Gastrocnemius medialis (tissue), 4 donors: ENCODE data around the gene TUBA8.

ENCODE experiments used
- POLR2A ChIP-seq, 2 donors: fragments of 450-650 bp; IDR thresholded peaks; one replicate each; pipeline ENCODE4 v1.6.1; 2017; ENCODE audit warnings: antibody characterized with exemption in 2 of 2, mild to moderate bottlenecking in 2 of 2, moderate library complexity in 2 of 2
- TF ChIP-seq, protein P1 (sequence below), 5 experiments: fragments of 450-650 bp in 3 of 5; fragments of 200-600 bp in 2 of 5; sonication (generic) in 2 of 5; IDR thresholded peaks in 4 of 5; conservative IDR thresholded peaks in 1 of 5; 1 replicate in 4 of 5; 2 replicates in 1 of 5; pipeline ENCODE4 v1.5.1; 2016 to 2019; ENCODE audit warnings: antibody characterized with exemption in 5 of 5, mild to moderate bottlenecking in 3 of 5, moderate library complexity in 3 of 5

GRCh38 chr22:18066181-18066859 is 44.3 kb upstream of the TUBA8 start:
- no peak for TF ChIP-seq POLR2A (IDR thresholded peaks at IDR 0.05)
- TF ChIP-seq, protein P1, sequence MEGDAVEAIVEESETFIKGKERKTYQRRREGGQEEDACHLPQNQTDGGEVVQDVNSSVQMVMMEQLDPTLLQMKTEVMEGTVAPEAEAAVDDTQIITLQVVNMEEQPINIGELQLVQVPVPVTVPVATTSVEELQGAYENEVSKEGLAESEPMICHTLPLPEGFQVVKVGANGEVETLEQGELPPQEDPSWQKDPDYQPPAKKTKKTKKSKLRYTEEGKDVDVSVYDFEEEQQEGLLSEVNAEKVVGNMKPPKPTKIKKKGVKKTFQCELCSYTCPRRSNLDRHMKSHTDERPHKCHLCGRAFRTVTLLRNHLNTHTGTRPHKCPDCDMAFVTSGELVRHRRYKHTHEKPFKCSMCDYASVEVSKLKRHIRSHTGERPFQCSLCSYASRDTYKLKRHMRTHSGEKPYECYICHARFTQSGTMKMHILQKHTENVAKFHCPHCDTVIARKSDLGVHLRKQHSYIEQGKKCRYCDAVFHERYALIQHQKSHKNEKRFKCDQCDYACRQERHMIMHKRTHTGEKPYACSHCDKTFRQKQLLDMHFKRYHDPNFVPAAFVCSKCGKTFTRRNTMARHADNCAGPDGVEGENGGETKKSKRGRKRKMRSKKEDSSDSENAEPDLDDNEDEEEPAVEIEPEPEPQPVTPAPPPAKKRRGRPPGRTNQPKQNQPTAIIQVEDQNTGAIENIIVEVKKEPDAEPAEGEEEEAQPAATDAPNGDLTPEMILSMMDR (IDR thresholded peaks at IDR 0.05 in 4 of 5, conservative IDR thresholded peaks at IDR 0.05 in 1 of 5): no peak
